ENCODE results near the gene APBA1. TPM values are rescaled to one million over a fixed set of nuclear protein-coding genes. Genes with fewer than 3 reads are reported as not detected.

Gene APBA1
- total and polyA plus RNA-seq, 2 of the 8 experiments (the other 6 are each of a cell fraction or from before 2014, with no cell fraction given), result 0.36 to 0.60 TPM

- TF ChIP-seq CHD7 (IDR thresholded peaks at IDR 0.05; ENCODE audit: insufficient replicate concordance, low read length) (no peak), KDM4A (IDR thresholded peaks at IDR 0.05; ENCODE audit: low read depth, low read length, severe bottlenecking) (no peak), CTCF (IDR thresholded peaks at IDR 0.05; ENCODE audit: control extremely low read depth in 1 of 3, insufficient read depth in 1 of 3, low read depth in 1 of 3, low read length in 3 of 3) (no peak), TEAD4 (IDR thresholded peaks at IDR 0.05; ENCODE audit: low read depth, low read length) (no peak), CBX8 (IDR thresholded peaks at IDR 0.05; ENCODE audit: borderline replicate concordance, low read depth, low read length) (no peak), TAF1 (IDR thresholded peaks at IDR 0.05; ENCODE audit: low read depth, low read length) (no peak), RFX5 (IDR thresholded peaks at IDR 0.05; ENCODE audit: borderline replicate concordance, low read depth, low read length) (no peak)
Measured at GRCh38 chr9:69465473-69465872, 206.7 kb downstream of the APBA1 start (continued).

Measured in H1 (cell line).